ENCODE results near the gene TRA2B. TPM values are rescaled to one million over a fixed set of nuclear protein-coding genes. Genes with fewer than 3 reads are reported as not detected.

The TRA2B gene
- 100 to 1,000 TPM in 11 of 12 donors, not detected in 1; 124 to 254 (median 179) TPM for polyA plus RNA-seq (ENCODE audit: insufficient read length in 12 of 12)
- long read RNA-seq, donor 1, full-length matches to known transcripts = 41 of 53 reads
- long read RNA-seq, donor 1, partial matches to known transcripts = 12 of 53 reads
- long read RNA-seq, donor 1, other reads (novel, unspliced or antisense) = 0 of 53 reads
- long read RNA-seq, donor 2, transcript TRA2B-205 (9 exons, 2,952 nt) = major isoform, 16 of 46 reads
- long read RNA-seq, donor 2, transcript TRA2B-206 (10 exons, 1,697 nt) = minor isoform, 5 of 46 reads
- long read RNA-seq, donor 2, transcript TRA2B-212 (2 exons, 538 nt) = minor isoform, 14 of 46 reads
- long read RNA-seq, donor 2, partial matches to known transcripts = 5 of 46 reads
- long read RNA-seq, donor 2, other reads (novel, unspliced or antisense) = 0 of 46 reads
- long read RNA-seq, donor 3, transcript TRA2B-212 (2 exons, 538 nt) = major isoform, 6 of 21 reads
- long read RNA-seq, donor 3, partial matches to known transcripts = 5 of 21 reads
- long read RNA-seq, donor 3, other reads (novel, unspliced or antisense) = 0 of 21 reads
- long read RNA-seq, donor 4, transcript TRA2B-213 (3 exons, 839 nt) = minor isoform, 5 of 23 reads
- long read RNA-seq, donor 4, transcript TRA2B-212 (2 exons, 538 nt) = major isoform, 9 of 23 reads
- long read RNA-seq, donor 4, transcript TRA2B-205 (9 exons, 2,952 nt) = minor isoform, 8 of 23 reads
- long read RNA-seq, donor 4, partial matches to known transcripts = 0 of 23 reads
- long read RNA-seq, donor 4, other reads (novel, unspliced or antisense) = 0 of 23 reads
- long read RNA-seq, donor 5, full-length matches to known transcripts = 39 of 44 reads
- long read RNA-seq, donor 5, partial matches to known transcripts = 5 of 44 reads
- long read RNA-seq, donor 5, other reads (novel, unspliced or antisense) = 0 of 44 reads
- long read RNA-seq, donor 6, full-length matches to known transcripts = 18 of 23 reads
- long read RNA-seq, donor 6, partial matches to known transcripts = 5 of 23 reads
- long read RNA-seq, donor 6, other reads (novel, unspliced or antisense) = 0 of 23 reads
- long read RNA-seq, donor 7, full-length matches to known transcripts = 18 of 18 reads
- long read RNA-seq, donor 7, partial matches to known transcripts = 0 of 18 reads
- long read RNA-seq, donor 7, other reads (novel, unspliced or antisense) = 0 of 18 reads
- long read RNA-seq, donor 8, full-length matches to known transcripts = 50 of 50 reads
- long read RNA-seq, donor 8, partial matches to known transcripts = 0 of 50 reads
- long read RNA-seq, donor 8, other reads (novel, unspliced or antisense) = 0 of 50 reads
- long read RNA-seq, donor 9, full-length matches to known transcripts = 41 of 41 reads
- long read RNA-seq, donor 9, partial matches to known transcripts = 0 of 41 reads
- long read RNA-seq, donor 9, other reads (novel, unspliced or antisense) = 0 of 41 reads
- long read RNA-seq, donor 10, transcript TRA2B-213 (3 exons, 839 nt) = minor isoform, 7 of 28 reads
- long read RNA-seq, donor 10, transcript TRA2B-205 (9 exons, 2,952 nt) = minor isoform, 7 of 28 reads
- long read RNA-seq, donor 10, transcript TRA2B-212 (2 exons, 538 nt) = major isoform, 9 of 28 reads
- long read RNA-seq, donor 10, partial matches to known transcripts = 0 of 28 reads
- long read RNA-seq, donor 10, other reads (novel, unspliced or antisense) = 0 of 28 reads
- long read RNA-seq, donor 11, transcript TRA2B-213 (3 exons, 839 nt) = minor isoform, 6 of 39 reads
- long read RNA-seq, donor 11, transcript TRA2B-205 (9 exons, 2,952 nt) = major isoform, 12 of 39 reads
- long read RNA-seq, donor 11, transcript TRA2B-212 (2 exons, 538 nt) = minor isoform, 9 of 39 reads
- long read RNA-seq, donor 11, partial matches to known transcripts = 5 of 39 reads
- long read RNA-seq, donor 11, other reads (novel, unspliced or antisense) = 0 of 39 reads

DNA sequence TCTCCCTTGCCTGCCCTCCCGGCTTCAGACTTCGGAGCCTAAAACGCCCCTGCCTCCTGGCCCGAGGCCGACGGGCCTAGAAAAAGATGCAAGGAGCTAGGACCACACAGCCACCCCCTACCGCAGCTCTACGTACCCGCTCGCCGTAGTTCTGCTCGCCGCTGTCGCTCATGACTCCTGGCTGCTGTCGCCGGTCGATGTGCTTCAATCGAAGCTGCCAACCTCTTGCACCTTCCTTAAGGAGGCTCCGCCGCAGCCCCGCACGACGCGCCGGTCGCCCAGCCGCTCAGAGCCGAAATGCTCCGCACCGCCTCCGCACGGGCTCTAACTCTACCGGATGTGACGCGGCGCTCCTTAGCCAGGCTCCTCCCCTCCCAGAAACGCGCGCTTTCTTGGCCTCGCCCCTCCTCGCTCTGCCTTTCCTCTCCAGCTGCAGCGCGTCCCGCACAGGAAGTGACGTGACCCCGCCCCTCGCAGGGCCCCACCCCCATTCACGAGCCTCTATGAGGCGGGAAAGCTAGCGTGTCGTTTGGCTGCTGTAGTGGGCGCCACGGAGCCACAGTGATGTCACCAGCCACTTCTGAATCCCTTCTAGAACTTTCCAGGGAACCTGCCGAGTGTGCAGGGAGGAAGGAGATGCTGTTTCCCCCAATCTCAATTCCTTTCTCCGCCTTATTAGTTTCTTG, at the start of gene TRA2B:
TSS of gene TRA2B (minus strand) at position 326 of the 686 bp plus-strand sequence. CDS start at position 172, 154 bp downstream.
- peak; percentile 99 for DNase-seq

DNA sequence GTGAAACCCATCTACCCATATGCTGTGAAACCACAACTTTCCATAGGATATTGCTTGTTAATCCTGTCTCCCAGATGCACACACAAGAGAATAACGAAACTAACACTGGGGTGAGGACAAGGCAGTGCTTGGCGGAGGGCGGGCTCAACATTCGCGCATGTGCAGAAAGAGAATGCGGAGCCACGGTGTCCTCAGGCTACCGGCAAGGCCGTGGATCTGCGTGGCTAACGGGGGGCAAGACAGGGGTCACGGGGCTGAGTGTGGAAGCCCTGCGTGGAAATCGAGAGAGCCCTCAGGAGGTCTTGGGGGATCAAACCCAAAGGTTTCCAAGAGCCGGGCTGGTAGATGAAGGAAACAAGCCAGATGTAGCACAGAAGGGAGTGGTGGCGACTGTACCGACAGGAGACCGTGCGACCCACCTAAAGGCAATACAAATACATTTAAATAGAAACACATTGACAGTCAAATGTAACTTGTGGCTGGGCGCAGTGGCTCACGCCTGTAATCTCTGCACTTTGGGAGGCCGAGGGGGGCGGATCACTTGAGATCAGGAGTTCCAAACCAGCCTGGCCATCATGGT, 48.5 kb upstream of the TRA2B start:
- no peak for DNase-seq

DNA sequence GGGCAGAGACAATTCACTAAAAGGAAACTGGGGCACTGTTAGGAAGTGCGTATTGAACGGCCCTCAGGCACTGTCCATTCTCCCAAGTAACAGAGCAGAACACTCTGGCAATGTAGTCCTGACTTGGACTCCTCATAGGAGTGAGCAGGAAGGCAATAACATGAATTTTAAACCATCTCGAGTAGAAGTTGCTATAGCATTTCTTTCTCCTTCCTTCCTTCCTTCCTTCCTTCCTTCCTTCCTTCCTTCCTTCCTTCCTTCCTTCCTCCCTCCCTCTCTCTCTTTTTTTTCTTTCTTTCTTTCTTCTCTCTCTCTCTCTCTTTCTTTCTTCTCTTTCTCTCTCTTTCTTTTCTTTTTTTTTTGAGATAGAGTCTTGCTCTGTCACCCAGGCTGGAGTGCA, 46.4 kb upstream of the TRA2B start:
- DNase-seq = no peak

DNA sequence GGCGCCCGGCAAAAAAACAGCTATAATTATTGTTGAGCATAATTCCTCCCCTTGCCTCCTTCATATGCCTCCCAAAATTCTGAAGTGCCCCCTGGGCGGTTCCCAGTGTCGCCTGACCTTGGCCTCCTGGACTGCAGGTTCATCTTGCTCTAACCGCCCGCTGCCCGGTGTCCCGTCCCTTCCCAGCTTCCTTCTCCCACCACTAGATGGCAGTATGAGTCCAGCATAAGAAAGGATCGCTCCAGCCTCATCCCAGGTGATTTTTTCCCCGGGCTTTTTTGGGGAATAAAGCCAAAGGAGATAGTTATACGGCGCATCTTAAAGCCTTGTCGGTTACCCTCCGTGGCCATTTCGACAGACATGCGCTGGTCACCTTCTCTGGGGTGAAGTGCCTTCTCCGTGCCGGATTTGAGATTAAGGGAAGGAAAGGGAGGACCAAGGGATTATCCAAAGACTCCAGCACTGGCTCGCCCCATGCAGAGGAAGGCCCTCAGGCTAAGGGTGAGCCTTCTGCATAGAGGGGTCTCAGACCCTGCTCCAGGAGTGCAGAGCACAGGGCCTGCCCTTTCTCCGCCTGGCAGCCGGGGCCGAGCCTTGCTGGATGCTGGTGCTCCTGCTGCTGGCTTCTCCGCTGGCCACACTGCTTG, 45.8 kb upstream of the TRA2B start:
- DNase-seq = peak; percentile 78

DNA sequence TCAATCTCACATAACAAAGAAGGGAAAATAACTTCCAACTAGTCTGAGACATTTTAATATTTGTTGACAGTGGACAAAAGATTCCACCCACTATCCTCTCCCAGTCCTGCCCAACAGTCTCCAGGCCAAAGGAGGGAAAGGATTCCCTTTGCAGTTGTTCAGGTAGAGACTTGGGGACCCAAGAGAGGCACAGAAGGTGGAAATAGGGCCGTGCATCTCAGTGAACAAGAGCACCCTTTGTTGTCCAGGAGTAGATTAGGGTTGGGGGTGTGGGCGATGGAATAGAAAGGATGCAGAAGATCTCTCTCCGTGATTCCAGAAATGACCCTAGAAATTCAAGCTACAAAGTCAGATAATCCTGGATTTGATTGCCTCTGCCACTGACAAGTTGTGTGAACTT, 44.8 kb upstream of the TRA2B start:
- DNase-seq = no peak

DNA sequence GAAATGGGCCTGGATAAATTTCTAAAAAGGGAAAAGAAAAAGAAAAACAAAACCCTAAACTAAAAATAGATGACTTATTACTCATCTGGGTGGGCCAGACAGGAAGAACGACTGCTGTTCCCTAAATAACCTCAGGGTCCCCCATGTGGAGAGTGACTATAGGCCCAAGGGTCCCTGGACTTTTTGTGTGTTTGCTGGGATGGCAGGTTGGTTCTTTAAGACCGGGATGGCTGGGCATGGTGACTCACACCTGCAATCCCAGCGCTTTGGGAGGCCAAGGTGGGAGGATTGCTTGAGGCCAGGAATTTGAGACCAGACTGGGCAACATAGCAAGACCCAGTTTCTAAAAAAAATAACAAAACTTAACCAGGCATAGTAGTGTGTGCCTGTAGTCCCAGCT, 43.8 kb upstream of the TRA2B start:
- DNase-seq = no peak

DNA sequence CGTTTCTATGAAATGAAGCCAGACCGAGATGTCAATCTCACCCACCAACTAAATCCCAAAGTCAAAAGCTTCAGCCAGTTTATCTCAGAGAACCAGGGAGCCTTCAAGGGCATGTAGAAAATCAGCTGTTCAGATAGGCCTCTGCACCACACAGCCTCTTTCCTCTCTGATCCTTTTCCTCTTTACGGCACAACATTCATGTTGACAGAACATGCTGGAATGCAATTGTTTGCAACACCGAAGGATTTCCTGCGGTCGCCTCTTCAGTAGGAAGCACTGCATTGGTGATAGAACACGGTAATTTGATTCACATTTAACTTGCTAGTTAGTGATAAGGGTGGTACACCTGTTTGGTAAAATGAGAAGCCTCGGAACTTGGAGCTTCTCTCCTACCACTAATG, 41.9 kb upstream of the TRA2B start:
- no peak for DNase-seq

DNA sequence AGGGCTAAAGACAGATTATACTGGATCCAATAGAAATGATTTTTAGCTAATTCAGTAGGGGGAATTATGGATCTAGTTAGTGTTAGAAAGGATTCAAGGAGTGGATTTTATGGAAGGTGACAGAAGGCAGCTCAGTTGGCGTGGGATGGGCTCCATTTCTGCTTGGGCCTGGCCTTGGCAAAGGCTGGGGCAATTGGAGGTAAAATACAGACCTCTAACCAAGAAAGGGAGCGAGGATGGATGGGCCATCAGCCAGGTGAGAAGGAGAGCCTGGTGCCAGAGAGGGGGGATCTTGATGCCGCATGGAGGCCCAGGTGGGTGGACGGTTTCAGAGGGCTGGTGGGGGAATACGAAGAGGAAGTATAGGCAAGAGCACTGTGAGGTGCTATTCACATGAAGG, 40.7 kb upstream of the TRA2B start:
- no peak for DNase-seq

DNA sequence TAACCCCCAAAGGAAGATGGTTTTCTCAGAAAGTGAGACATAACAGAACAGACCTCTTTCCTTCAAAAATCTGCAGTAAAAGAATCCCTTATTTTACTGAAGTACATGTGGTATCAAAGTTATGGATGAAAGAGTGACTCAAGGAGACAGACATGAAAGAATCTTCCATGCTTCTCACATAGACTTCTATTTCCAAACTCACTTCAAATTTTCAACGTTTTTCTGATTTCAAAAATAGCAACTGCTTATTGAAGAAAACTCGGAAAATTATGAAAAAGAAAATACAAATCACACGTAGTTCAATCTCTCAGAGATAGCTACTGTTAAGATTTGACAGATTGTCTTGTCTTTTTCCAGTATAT, 39.8 kb upstream of the TRA2B start:
- DNase-seq = no peak

DNA sequence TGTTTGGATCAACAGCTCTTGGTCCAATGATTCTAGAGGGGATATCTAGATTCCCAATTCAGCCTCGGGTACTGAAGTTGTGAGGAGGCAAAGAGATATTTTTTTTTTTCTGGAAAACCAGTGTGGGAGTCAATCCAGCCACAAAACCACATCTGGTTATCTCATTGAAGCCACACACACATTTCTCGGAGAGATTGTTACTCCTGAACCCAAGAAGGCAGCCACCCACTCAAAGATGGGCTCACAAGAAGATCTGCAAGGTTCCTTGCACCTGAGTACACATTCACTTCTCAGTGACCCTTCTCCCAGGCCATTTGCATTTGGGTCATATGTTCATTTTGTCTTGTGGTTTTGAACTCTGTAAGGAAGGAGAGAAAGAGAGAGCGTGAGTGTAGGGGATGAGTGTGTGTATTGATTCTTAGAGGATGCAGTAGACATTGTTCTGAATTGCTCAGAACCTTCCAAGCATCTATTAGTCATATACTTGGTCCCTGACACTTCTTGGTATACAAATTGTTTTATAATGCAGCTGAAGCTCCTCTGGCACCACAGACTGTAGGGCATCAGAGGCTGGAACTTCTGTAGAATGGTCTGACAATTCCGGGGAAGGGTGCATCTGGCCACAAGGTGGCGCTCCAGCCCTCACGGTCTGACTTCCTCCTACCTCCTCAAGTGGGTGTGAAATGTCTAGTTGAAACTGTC, 39.3 kb upstream of the TRA2B start:
- DNase-seq = peak; percentile 58

DNA sequence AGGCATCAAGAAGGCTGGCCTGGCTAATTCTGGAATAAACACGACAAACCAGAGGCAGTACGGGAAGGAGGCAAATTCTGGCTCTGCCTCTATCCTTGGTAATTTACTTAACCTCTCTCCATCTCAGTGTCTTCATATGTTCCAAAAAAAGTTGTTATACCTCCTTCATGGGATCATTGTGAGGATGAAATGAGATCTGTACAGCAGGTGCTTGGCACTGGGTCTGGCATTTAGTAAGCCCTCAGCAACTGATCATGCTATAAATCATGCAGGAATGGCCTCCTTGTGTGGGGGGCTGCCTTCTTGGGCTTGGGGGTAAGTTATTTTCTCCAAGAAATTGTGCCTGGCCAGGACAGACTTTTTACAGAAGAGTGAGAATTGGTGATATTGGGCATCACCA, 38.3 kb upstream of the TRA2B start:
- no peak for DNase-seq

DNA sequence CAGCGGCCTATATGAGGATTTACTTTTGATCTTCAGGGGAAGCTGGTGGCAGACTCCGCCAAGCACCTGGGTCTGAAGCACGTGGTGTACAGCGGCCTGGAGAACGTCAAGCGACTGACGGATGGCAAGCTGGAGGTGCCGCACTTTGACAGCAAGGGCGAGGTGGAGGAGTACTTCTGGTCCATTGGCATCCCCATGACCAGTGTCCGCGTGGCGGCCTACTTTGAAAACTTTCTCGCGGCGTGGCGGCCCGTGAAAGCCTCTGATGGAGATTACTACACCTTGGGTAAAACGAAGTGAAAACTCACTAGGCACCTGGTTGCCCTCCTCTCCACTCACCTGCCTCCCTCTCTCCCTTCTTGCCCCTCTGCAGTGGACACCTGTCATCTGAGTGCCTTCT, 33.8 kb upstream of the TRA2B start:
- no peak for DNase-seq

DNA sequence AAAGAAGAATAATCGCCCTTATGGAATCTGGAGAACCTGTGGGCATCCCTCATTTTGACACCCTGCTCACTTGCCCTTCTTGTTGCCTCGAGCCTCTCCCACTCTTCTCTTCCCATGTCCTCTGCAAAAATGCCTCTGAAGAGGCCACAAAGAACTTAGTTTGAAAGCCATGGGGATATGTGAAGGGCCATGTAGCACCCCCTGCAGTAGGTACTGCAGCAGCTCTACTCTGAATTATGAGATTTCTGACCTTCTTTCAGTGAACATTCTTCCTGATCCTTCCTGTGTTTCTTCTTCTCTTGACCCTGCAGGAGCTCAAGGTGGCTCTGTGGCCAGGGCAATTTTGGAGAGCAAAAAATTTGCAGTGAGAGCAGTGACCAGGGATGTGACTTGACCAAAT, 30.4 kb upstream of the TRA2B start:
- no peak for DNase-seq

DNA sequence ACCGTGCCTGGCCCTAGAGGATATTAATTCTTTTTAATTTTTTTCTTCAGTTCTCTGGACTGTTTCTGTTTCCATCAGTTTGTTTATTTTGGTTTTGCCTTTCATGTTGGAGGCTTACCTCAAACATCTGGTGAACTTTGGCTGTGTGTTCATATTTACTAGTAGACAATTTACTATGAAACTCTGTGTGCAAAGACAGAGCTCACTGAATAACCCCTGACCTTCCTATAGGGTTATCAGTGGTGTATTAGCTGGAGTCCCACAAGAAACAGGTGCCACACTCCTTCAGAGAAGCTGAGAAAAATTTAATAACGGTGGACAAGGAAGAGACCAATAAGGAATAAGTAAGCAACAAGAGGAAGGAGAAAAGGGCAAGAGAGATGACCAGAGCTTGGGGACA, 28.8 kb upstream of the TRA2B start:
- DNase-seq = no peak

DNA sequence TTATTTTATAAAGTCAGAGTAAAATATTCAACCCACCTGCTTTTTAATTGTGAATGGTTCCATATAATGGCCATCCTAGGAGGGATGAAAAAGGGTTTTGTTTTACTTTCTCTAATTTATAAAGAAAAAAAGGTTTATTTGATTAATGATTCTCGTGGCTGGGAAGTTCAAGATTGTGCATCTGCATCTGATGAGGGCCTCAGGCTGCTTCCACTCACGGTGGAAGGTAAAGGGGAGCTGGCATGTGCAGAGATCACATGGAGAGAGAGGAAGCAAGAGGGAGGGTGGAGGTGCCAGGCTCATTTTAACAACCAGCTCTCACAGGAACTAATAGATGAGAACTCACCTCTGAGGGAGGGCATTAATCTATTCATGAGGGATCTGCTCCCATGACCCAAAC, 27.7 kb upstream of the TRA2B start:
- DNase-seq = no peak

DNA sequence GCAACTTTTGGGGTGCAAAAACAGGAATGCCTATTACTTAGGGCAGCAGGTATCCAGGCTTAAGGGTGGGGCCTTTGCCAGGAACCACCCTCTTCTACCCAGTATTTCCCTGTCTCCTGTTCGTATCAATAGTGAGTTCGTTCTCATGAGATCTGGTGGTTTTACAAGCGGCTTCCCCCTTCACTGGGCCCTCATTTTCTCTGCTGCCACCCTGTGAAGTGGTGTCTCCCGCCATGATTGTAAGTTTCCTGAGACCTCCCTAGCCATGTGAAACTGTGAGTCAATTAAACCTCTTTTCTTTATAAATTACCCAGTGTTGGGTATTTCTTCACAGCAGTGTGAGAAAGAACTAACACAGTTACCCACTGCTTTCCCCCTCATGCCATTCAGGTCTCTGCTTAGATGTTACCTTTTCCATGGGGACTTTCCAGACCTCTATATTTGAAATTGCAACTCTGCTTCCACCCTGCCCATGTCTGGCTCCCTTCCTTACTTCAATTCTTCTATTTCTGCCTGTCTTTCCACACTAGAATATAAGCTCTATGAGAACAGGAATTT, 23.9 kb upstream of the TRA2B start:
- no peak for DNase-seq

DNA sequence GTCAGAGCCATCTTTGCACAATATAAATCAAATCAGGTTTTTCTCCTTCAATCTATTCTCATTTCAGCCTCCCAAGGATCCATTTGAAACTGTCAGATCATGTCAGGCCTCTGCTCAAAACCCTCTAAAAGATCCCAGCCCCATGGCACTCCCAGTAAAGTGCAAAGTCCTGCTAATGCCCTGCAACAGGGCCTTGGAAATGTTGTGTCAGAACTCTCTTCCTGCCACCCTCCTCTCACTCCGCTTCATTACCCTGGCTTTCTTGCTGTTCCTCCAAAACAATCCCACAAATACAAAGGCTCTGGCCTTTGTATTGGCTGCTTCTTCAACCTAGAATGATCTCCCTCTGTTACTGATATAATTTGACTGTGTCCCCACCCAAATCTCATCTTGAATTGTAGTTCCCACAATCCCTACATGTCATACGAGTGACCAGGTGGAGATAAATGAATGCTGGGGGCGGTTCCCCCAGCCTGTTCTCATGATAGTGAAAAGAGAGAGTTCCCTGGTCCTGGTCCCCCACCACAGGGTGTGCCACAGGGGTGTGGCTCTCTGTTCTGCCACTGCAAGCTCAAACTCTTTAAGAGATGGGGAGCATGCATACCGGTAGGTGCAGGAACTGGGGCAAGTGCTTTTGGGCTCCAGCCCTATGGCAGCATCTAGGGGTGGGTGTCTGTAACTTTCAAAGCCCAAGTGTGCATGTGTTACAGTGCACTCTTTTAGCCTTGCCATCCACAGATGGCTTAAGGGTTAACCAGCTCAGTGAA, 22.9 kb upstream of the TRA2B start:
- no peak for DNase-seq
